Renal cortical epithelial cell (primary cell): Measurements from ENCODE around the gene NAV1. TPM values are rescaled to one million over a fixed set of nuclear protein-coding genes. Genes with fewer than 3 reads are reported as not detected.
"Not testable (repeated sequence)": the region's sequence is repeated elsewhere in the genome, so short reads cannot be mapped to it uniquely, and the experiment has no call there.

ENCODE experiments used
- DNase-seq: peaks from one replicate; pipeline ENCODE4 v3.0.0-alpha.2; 2011; ENCODE audit warnings: low read depth
- total RNA-seq: library from RNA; depleted of rRNA; stranded (reverse); fragments of >200 nt; gene quantifications from 2 replicates; pipeline ENCODE4 v1.2.3, GENCODE V29; 2014

NAV1 gene
- total RNA-seq, 1 donor from 2014 or later: 17.1 TPM

DNA sequence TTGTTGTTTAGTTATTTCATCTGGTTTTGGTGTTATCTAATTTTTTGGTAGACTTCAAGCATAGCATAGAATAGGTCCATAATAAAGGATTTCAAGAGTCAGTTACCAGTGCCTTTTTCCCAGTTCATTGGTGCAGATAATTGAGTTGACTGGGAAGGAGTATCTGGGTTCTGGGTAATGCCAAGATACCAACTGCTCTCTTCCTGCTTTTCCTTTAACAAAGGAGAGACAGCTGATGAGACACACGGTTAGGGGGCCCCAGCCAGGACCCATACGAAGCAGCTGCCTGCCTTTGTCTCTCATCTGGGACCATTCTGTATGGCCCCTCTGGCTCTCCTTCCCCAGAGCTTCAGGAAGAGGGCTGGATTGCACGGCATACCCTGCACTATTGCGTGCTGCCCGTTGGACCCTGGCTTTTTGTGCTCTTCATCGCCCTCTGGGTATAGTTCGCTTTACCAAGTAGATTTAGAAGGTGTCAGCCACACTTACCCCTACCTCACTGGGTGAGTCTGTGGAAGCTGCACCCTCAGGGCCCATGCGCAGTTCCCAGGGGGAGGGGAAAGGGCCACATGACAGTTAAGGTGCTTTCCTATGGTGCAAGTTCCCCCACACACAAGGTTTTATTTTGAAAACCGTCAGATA lies 7.0 kb downstream of the NAV1 start:
- peak; percentile 45 for DNase-seq

- DNase-seq: not testable (repeated sequence)
Measured at GRCh38 chr1:201549522-201549921, 10.6 kb downstream of the NAV1 start.

- no peak for DNase-seq
Measured at GRCh38 chr1:201551096-201551495, 12.2 kb downstream of the NAV1 start.

DNA sequence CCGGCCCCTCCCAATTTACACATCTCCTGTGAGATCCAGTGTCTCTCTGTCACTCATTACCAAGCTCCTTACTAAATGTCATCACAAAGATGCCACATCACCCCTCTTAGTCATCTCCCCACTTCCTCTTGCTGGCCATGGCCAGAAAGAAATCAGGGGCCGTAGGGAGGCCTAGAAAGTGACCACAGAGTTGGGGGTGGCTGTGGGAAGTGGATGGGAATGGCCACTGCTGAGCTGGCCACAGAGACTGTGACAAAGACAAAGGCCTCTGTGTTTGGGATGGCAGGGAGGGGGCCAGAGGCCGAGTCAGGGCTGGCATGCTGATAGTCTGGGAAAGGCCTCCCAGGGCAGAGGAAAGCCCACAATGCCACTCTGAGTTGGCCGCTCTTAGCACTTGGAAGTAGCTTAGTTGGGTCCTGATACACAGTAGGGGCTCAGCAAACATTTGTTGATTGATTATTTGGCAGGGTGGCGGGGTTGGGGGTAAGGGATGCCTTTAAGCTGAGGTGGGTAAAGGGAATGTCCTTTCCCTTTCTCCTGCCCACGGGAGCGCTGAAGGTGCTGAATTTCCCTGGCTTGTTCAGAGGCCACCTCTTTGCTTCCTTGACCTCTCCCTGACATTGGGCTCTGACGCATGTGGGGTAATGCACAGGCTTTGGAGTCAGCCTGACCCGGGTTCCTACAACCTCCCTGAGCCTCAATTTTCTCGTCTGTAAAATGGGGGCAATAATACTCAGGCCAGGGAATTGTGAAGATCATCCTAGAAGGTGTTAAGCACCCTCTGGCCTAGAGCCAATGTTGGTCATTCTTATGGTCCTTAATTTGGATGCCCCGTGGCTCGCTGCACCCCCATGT lies 13.2 kb downstream of the NAV1 start:
- DNase-seq: peak; percentile 89

DNA sequence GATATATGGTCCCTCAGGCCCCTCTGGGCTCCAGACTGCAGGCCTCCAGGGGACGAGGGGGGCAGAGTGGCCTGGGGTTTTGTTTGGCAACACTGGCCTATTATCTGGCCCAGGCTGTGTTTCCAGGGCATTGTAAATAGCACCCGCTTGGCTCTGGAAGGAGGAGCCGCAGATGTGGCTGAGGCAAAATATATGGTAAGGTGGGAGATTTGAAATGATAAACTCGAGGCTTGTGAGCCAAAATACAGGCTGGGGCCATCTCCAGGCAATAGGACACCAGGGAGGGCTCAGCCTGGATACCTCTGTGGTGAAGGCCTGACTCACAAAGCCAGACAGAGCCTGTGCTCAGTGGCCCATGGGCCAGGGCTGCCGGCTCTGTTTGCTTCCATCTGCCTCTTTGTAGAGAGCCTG lies 14.0 kb downstream of the NAV1 start:
- DNase-seq: peak; percentile 76

GRCh38 chr1:201553496-201554189 lies 14.7 kb downstream of the NAV1 start:
- no peak for DNase-seq

DNA sequence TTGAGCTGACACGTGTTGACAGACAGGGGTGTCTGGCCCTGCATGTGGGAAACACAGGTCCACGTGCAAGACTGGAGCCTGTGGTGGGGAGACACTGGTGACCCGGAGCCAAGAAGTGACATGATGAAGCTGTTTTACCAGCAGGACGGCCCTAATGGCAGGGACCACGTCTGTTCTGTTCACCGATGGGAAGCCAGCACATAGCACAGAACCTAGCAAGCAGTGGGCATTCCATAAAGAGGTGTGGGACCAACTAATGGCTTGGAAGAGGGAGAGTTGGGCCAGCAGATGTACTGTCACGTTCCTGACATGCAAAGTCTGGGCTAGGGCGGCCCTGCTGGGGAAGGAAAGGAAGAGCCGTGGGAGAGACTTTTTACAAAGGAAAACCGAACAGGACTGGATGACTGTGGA lies 15.3 kb downstream of the NAV1 start:
- DNase-seq: no peak

GRCh38 chr1:201554789-201555592 lies 16.1 kb downstream of the NAV1 start:
- DNase-seq: no peak

- no peak for DNase-seq
Measured at GRCh38 chr1:201555593-201555945, 16.6 kb downstream of the NAV1 start.

GRCh38 chr1:201556841-201557571 lies 18.1 kb downstream of the NAV1 start:
- DNase-seq: no peak

- no peak for DNase-seq
Measured at GRCh38 chr1:201557572-201557958, 18.6 kb downstream of the NAV1 start.

DNA sequence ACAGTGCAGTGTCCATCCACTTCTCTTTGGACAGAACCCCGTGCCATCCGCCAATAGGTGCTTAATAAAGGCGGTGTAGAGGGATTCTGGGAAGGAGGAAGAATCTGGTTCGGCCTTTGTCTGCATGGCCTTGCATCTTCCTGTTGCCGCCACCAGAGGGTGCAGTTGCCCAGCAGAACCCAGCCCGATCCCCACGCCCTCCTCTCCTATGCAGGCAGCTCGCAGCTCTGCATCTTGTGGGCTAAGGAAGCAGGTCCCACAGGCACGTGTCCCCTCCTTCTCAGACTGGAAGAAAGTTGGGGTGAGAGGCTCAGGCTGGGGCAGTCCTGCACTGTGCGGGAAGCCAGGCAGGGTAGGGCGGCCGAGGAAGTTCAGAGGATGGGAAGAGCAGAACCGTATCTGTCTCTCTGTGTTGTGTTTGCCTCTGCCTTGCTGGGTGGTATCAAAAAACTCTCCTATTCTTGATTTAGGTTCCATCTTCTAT lies 20.8 kb downstream of the NAV1 start:
- DNase-seq: peak; percentile 57

DNA sequence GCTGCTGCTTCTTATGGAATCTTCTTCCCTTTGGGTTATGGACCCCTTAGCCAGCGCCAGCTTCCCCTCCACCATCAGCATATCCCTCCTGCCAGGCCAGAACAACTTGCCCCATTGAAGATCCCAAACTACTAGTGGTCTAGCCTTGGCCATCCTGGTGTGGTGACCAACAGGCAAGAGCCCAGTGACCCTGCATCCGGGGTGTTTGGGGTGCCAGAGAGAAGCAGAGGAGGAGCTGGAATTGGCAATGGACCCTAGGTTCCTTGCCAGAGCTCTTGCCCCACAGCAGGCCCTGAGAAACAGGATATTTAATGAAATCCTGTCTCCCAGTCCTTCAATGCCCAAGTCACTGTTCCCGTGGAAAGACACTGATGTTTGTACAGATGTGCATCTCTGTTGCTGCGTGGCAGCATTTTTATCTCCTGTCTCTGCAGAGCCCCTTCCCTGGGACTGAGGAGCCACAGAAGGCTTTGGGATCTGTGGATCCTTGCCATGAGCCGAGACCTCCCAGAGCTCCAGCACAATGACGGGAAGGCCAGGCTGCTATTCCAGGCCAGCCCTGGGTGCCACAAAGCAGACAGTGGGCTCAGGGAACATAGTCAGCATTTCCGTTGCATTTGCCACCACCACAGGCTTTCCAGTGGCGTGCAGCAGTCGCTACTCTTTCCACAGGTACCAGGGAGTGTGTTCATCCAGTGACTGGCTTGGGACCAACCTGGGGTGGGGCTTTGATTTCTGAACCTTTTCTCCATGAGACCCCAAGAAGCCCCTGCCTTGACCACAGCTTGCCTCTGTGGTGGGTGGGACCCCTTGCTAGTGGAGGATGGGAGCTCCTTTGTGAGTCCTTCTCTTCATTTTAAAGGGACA lies 21.6 kb downstream of the NAV1 start:
- DNase-seq: no peak

DNA sequence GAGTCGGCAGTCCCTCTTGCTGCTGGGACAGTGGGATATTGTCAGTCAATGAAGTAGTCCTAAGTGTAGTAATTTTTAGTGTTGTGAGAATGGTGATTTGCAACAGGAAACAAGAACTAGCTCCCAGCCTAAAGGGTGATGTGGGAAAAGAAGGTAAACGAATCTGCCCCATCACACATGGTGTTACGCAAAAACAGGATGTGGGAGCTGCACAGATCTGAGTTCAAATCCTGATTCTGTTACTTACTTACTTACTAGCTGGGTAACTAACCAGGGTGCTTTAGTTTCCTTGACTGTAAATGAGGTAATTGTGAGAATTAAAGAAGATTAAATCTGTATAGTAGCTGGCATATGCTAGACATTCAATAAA lies 22.3 kb downstream of the NAV1 start:
- no peak for DNase-seq

DNA sequence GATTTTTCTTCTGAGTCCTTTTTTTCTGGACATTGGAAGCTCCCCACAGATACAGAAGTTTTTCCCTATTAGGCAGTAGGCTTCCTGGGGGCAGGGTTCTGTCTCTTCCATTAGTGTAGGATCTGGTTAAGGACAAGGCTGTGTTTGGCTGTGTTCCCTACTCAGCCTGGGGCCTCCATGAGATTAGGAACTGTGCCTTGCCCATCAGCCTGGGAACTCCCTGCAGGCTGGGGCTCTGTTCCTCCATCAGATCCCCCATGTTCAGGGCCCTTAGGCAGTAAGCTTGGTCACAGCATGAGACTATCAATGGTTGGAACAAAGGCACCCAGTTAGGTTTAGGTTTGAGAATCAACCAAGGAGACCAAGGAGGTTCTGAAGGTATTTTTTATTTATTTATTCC lies 22.7 kb downstream of the NAV1 start:
- DNase-seq: no peak

DNA sequence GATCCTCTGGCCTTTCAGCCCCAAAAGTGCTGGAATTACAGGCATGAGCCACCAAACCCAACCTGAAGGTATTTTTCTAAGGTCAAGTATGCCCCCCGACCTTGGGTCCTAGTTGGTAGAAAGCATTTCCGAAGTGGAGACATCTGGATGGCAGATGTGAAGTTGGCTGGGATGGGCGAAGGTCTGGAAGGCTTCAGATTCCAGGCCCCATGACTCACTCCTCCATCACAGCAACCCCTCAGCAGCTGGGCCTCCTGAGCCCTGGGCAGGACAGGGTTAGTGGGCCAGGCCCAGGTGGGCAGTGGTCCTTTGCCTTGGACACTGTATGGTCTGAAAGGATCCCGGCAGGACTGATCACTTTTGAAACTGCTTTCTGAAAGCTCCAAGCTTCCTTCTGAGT lies 23.3 kb downstream of the NAV1 start:
- DNase-seq: no peak

DNA sequence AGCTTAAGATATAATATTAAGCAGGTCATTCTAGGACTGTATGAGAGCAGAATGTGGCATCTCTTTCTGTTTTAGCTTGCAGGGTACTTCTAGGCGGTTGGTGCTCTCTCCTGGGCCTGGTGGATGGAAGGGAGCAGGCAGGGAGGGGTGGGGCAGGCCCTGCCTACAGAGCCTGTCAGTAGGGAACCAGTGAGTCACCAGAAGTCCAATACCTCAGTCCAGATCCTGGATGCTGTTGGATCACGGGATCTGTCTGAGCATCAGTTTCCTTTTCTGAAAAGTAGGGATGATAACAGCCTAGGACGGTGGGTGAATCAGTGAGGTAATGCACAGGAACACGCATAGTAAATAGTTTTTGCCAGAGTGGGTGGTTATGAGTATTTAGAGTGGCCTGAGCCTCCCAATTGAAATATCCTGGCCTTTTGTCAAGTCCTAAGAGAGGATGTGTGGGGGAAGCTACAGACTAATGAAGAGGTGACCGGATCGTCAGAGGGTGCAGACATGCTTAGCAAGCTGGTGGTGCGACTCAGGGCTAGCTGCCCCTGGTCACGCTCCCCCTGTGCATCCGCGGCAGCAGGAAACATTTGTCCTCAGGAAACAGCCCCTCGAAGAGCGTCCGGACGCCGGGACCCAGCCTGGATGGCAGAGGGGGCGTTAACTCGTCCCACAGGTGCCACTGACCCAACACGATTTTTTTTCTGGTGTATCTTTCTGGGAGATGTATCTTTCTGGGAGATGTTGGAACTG lies 23.9 kb downstream of the NAV1 start:
- no peak for DNase-seq

- DNase-seq: no peak
Measured at GRCh38 chr1:201563406-201563780, 24.5 kb downstream of the NAV1 start.

GRCh38 chr1:201563941-201564340 lies 25.0 kb downstream of the NAV1 start:
- no peak for DNase-seq
